COLO829 (cell line): ENCODE data around the gene NCK1.
A peak's percentile ranks its signal among the peaks of the same experiment; 100 is the strongest.
"Not testable (repeated sequence)": the region's sequence is repeated elsewhere in the genome, so short reads cannot be mapped to it uniquely, and the experiment has no call there.

Experiments
- DNase-seq: peaks from one replicate; pipeline ENCODE4 v3.0.0; 2012; ENCODE audit warnings: low spot score

The NCK1 gene

DNA sequence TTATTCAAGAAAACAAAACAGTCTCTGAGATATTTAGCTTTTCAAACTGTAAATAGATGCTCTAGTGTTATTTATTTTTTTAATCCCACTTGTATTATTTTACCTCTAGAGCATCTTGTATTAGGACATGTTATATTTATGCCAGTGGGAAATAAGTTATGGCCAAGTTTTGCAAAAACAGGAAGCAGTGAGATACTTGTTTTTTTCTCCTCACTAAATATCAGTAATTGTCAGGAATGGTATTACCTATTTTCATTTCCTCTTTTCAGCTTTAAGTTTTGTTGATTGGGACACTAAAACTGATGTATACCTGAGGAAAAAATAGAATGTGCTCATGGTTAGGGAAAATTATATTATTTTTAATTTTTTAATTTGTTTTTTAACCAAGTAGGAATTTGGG lies 87.1 kb downstream of the NCK1 start:
- no peak for DNase-seq

DNA sequence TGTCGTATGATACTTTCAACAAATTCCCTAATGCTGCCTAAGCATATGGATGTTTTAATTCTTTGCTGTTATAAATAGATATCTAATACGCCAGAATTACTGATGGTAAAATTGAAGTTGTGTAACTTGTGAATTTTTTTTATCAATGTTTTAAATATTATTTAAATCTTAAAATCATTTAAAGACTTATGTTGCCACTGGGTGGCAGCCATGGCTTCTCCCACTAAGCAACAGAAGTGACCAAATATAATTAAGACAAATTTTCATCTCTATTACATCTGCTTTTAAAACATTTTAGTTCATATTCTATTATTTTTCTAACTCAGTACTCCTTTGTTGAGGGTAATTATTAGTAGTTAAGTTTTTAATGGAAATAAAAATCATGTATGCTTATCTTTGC lies 87.7 kb downstream of the NCK1 start:
- no peak for DNase-seq

DNA sequence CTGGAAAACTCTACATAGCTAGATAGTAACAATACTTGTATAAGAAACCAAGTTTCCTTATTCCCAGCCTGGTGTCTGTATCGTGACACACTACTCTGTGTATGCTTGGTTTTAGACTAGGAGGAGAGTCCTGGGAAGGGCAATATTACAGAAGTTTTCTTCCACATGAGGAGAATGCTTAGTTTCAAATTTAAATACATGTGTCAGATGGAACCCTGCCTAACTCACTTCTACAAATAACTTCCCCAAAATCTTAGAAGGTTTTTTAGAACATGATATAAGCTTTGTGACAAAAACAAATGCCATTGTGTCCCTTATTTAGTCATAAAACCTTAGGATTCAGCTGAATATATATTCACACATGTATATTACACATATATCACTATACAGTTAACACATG lies 88.6 kb downstream of the NCK1 start:
- DNase-seq, result no peak

DNA sequence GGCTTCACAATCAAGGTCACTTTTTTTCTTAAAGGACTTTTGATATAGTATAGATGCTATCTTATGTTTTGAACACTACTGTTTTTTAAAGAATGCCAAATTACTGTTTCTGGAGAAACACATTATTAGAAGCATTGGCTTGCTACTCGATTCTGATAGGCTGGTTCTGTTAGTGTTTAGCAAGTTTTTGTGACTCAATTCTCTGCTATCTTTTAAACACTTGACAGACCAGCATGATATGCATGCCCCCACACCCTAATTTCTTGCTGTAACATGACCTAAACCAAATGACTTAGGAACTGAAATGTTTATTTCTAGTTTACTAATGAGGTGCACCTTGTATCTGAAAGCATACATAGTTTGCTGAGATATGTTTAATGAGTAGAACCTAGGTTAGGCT lies 90.3 kb downstream of the NCK1 start:
- DNase-seq, result no peak

DNA sequence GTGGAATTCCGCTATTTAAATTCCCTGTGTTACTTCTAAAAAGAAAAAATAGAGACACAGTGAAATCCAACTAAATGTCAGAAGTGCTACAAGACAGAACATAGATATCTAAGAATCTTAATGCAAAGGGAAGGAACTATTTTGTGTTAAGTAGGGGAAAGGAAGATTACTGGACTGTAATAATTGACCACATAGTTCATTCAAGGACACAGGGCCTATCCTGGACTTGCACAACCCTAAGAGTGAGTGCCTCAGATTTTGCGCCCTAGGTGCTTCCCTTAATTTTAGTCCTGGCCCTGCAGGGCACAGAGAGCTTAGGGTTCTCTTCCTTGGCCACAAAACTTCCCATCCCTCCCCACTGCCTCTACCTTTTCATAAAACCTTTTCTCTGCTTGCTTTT lies 92.2 kb downstream of the NCK1 start:
- no peak for DNase-seq

DNA sequence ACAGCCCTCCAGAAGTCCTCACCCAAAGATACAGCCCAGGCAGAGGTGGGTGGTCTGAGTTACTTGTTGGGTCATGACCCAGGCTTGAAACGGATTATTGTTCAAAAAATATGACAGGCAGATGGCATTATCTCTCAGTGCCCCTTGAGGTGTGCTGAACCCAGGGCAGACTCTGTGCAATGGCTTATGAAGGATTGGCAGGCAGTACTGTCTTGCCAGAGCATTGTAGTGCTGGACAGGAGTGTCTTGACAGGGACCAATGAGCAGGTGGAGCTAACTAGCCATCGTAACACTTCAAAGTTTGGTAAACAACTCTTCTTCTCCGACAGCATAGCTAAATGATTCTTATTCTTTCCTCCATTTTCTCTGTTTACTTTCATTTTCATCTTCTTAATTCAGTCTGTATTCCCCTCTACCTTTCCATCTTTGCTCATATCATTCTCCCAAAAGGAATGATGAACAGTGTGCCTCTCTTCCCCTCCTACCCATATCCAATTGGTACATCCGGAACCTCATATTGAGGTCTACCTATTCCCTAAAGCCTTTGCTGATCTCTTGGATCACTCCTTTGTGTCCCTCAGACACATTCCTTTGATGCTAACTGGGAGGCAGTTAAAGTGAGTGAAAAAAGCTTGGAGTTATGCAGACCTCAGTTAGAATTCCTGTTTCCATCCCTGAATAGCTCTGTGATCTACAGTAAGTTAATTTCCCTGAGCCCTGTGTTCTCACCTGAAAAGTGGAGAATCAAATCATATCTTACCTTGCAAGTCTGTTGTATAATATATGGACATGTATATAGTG lies 93.2 kb downstream of the NCK1 start:
- no peak for DNase-seq

DNA sequence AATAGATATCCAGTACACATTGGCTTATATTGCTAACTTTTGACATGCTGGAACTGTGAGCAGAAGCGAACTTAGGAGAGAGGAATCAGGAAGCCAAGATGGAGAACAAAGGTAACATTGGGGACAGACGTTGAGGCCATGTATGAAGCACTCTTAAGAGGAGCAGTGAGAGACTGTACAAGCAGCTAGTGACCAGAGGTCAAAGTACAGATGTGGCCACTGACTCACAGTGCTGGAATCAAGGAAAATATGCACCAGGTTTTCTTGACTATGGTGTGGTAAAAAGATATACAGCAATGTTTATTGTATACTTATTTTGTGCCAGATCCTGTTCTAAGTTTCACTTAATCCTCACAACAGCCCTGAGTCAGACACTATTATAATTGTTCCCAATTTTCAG lies 93.8 kb downstream of the NCK1 start:
- DNase-seq, result peak; percentile 42

DNA sequence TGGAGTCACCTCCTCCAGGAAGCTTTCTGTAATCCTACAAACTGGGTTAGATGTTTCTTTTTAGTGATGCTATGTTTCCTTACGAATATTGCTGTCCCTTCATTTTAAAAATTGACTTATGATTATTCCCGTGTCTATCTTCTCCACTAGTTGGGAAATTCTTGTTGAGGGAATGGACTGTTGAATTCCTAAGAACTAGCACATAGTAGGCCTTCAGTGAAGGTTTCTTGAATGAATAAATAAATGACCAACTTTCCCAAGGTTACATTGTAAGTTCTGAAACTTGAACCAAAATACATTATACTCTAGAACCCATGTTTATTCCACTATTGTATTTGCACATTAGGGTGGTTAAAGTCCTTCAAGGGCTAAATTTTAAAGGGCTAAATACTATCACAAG lies 95.0 kb downstream of the NCK1 start:
- DNase-seq, result no peak

DNA sequence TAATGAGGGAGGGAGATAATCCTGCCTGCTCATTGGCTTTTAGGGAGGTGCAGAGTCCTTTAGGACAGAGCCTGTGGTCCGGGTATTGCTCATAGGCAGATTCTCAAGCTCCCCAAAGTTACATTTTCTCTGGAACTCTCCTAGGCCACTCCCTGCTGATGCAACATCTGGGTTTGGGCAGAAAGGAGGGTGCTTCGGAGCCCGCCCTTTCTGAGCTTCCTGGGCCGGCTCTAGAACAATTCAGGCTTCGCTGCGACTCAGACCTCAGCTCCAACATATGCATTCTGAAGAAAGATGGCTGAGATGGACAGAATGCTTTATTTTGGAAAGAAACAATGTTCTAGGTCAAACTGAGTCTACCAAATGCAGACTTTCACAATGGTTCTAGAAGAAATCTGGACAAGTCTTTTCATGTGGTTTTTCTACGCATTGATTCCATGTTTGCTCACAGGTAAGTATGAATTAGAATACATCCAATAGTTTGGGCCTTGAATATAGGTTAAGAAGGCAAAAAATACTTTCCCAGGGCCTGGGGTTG lies 95.8 kb downstream of the NCK1 start, which contains the start of gene IL20RB:
TSS of gene IL20RB (plus strand) at position 233 of the 538 bp plus-strand sequence. CDS start at position 364, 131 bp downstream.
- DNase-seq, result no peak

DNA sequence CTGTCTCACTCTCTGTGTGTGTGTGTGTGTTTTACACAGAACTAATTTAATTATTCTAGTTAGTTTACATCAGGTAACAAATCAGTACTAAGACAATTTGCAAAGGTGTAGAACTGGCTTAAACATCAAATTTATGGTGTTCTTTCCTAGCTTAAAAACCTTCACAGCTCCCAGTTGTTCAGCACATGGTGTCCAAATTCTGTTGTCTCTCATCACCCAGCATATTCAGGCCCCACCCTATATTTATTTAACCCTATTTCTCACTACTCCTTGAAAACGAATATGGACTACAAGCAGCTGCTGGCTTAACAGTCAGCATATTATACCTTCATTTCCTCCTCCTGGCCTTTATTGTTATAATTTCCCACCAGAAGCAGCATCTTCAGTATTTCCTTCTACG lies 96.9 kb downstream of the NCK1 start:
- DNase-seq, result no peak

DNA sequence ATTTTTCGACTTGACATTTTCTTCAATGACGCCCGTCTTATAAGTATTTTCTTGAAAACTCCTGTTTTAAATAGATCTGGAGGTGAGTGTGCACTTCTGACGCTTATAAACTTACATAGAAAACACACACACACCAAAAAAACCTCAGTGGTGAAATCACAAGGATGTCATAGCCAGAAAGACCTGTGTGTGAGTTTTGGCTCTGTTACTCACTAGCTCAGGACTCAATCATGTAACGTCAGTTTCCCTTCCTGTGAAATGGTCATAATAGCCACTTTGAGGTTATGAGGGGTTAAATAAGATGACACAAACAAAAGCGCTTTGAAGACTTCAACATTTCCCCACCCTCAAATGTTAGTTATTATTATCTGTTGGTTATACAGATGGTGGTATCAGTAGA lies 97.6 kb downstream of the NCK1 start:
- no peak for DNase-seq

DNA sequence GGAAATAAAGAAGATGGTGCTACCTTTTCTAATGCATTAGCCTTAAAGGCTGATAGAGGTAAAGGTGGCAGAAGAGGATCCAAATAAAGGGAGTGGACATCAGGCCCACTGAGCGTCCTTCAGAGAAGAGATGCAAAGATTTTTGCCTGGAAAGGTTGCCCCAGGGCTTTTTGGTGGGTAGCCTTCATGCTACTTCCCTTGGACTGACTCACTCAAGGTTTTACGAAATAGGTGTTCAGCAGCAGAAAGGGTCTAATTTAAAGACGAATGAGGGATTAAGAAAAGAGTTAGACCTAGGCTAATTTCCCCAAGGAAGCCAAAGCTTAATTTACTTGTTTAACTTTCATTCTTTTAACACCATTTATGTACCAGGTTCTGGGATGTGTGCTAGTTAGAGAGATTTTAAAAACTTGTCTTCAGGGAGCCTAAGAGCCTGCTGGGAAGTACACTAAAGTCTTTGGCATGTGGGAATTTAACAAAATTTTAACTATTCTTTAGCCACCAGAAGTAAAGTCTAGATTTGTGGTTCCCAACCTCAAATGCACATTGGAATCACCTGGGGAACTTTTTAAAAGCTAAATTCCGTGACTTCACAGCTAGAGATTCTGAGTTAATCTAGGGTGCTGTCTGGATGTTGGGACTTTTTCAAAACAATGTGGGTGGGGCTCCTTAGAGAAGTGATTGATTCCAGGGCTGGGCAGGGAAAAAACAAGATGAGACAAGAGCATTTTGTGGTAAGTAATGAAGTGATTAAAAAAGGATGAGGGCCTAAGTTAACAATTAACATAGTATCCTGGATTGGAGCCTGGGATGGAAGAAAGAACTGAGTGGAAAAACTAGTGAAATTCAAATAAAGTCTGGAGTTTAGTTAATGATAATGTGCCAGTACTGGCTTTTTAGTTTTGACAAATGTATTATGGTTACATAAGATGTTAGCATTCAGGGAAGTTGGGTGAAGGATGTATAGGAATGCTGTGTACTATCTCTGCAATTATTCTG lies 99.1 kb downstream of the NCK1 start:
- DNase-seq, result no peak

DNA sequence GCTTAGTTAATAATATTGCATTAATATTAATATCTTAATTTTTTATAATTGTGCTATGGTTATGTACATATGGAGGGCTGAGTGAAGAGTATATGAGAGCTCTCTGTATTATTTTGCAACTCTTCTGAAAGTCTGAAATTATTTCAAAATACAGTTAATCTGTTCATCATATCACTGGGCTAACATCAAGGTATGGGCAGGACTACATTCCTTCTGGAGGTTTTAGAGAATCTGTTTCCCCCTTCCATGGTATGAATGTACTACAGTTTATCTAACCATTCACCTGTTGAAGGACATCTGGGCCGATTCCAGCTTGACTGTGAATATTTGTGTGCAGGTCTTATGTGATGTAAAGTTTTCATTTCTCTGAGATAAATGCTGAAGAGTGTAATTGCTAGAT lies 100.9 kb downstream of the NCK1 start:
- no peak for DNase-seq

DNA sequence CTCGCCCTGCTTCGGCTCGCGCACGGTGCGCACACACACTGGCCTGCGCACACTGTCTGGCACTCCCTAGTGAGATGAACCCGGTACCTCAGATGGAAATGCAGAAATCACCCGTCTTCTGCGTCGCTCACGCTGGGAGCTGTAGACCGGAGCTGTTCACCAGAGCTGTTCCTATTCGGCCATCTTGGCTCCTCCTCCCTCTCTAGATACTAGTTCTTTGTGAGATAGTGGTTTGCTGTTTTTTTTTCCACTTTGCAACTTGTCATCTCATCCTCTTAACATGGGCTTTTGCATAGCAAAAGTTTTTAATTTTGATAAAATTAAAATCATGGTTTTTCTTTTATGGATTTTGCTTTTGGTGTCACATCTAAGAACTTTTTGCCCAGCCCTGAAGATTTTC lies 107.5 kb downstream of the NCK1 start:
- not testable (repeated sequence) for DNase-seq

DNA sequence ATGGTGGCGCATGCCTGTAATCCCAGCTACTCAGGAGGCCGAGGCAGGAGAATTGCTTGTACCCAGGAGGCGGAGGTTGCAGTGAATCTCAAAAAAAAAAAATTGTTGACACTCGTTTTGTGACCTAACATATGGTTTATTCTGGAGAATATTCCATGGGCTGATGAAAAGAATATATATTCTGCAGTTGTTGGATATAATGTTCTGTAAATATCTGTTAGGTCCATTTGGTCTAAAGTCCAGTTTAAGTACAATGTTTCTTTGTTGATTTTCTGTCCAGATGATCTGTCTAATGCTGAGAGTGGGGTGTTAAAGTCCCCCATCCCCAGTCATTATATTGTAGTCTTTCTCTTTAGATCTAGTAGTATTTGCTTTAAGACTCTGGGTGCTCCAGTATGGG lies 111.3 kb downstream of the NCK1 start:
- no peak for DNase-seq

DNA sequence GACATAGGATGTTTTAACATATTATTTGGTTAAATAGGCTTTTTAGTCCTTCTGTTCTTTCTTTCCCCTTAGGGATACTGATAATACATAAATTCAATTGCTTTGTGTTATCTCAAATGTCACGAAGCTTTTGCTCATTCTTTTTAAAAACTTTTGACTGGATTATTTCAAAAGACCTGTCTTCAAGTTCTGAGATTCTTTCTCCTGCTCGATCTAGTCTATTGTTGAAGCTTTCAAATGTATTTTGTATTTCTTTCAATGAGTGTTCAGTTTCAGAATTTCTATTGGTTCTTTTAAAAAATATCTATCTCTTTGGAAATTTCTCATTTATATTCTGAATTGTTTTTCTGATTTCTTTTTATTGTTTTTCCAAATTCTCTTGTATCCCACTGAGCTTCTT lies 112.7 kb downstream of the NCK1 start:
- DNase-seq, result no peak

DNA sequence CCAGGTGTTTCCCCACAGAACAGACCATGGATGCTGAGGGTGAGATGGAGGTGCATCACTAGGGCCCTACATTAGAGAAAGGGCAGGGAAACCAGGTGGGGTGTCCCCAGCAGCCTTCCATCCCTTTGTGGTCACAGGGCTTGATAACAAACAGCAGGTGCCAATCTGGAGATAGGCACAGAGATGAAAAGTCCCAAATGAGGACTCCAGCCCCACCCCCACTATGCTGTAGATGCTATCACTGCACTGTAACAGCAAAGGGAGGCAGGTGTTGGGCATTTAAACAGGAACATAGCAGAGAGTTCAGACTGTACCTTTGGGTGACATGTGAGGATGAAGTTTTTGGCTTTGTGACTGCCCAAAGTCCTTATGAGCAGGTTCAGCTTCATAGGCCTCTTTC lies 117.2 kb downstream of the NCK1 start:
- no peak for DNase-seq

DNA sequence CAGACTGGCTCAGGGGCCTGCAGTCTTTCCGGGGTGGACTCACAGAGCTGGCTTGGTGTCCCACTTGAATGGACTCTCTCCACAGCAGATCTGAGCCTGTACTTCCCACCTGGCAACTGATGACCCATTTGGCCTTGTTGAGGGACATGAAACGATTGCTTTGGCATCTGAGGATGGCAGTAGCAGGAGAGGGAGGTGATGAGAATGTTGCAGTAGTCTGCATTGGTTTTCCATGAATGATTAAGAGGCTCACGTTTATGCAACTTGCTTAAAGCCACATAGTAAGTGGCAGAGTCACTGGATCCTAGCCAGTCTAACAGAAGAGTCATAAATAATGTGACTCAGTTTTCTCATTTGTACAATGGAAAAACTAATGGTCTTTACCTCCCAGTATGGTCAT lies 117.7 kb downstream of the NCK1 start:
- DNase-seq, result no peak

DNA sequence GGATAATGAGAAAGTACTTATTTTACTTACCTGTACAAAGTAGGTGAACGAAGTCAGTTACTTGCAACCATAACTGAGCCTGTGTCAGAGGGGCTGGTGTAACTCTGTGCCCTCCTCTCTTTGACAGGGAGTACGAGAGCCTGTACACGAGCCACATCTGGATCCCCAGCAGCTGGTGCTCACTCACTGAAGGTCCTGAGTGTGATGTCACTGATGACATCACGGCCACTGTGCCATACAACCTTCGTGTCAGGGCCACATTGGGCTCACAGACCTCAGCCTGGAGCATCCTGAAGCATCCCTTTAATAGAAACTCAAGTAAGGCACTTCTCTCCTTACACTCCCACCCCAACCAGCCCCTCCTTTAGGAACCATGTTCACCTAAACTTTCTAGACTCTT lies 120.0 kb downstream of the NCK1 start:
- no peak for DNase-seq

DNA sequence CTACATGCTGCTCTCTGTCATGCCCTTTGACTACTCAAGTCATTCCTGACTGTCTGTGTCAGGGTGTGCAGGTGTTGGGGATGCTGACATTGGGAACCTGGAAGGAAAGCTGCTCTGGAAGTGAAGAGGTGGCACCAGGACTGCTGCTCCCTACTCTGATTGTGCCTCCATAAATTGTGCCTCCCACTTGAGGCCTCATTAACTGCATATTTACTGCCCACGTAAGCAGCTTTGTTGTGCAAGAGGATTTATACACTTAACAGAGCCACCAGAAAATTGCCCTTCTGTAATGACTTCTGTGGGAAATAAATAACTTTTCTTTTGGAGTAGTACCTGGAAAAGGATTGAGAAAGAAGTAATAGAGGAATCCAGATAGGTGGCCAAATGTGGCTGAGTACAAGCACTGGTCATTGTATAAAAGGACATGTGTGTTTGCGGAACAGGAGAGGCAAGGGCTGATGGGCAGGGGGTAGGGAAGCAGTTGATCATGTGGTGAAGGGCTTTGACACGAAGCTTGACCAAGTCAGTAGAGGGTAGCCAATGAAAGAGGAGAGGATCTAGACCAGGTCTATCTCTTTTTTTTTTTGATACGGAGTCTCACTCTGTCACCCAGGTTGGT lies 120.6 kb downstream of the NCK1 start:
- DNase-seq, result no peak

DNA sequence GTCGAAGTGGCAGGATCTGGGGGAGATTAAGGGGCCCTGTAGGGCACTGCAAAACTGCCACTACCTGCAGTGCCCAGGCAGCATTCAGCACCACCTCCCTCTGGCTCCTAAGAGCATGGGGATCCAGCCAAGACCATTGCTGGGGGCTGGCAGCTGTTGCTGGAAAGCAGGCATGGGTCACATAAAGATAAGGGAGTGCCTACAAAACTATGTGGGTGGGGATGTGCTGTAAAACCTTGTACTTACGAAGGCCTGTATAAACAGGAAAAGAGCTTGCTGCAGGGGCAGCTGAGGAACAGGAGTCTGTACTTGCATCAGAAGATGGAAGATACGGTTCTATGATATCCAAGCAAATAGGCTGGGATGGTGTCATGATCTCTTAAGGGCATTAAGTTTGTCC lies 122.8 kb downstream of the NCK1 start:
- no peak for DNase-seq

DNA sequence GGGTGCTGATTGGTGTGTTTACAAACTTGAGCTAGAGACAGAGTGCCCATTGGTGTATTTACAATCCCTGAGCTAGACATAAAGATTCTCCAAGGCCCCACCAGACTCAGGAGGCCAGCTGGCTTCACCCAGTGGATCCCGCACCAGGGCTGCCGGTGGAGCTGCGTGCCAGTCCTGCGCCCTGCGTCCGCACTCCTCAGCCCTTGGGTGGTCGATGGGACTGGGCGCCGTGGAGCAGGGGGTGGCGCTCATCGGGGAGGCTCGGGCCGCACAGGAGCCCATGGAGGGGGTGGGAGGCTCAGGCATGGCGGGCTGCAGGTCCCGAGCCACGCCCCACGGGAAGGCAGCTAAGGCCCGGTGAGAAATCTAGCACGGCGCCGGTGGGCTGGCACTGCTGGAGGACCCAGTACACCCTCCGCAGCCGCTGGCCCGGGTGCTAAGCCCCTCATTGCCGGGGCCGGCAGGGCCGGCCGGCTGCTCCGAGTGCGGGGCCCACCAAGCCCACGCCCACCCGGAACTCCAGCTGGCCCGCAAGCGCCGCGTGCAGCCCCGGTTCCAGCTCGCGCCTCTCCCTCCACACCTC lies 125.5 kb downstream of the NCK1 start:
- not testable (repeated sequence) for DNase-seq
